HL-60 (cell line): ENCODE results near the gene CALHM5.

Source experiments
- DNase-seq, 2 experiments: peaks; one replicate each; pipeline ENCODE4 v3.0.0-alpha.2; 2010 to 2020; ENCODE audit warnings: low read depth in 1 of 2, low spot score in 1 of 2
- H3K27ac ChIP-seq: fragments of 250-450 bp; sonication (Bioruptor Pico); replicated peaks from 2 replicates; pipeline ENCODE4 v1.5.1; 2020; ENCODE audit warnings: mild to moderate bottlenecking, moderate library complexity
- H3K27me3 ChIP-seq: fragments of 250-450 bp; sonication (Bioruptor Pico); 2 replicates; pipeline ENCODE4 v1.5.1; 2021; ENCODE audit warnings: mild to moderate bottlenecking, moderate library complexity; ENCODE audit not compliant: insufficient read depth, poor library complexity, severe bottlenecking
- H3K4me3 ChIP-seq: replicated peaks from 2 replicates; pipeline ENCODE4 v1.5.1; 2011; ENCODE audit warnings: mild to moderate bottlenecking, control low read depth, low read length; ENCODE audit not compliant: insufficient read depth
- GABPA ChIP-seq: IDR thresholded peaks from 2 replicates; pipeline ENCODE4 v1.6.1; 2012; ENCODE audit warnings: low read depth
- POLR2AphosphoS5 ChIP-seq: IDR thresholded peaks from 2 replicates; pipeline ENCODE4 v1.6.1; 2012; ENCODE audit warnings: low read depth
- REST ChIP-seq: IDR thresholded peaks from 2 replicates; pipeline ENCODE4 v1.6.1; 2012; ENCODE audit warnings: low read depth; ENCODE audit not compliant: insufficient replicate concordance
- SPI1 ChIP-seq: IDR thresholded peaks from 2 replicates; pipeline ENCODE4 v1.6.1; 2012; ENCODE audit warnings: low read depth, mild to moderate bottlenecking, borderline replicate concordance
- TF ChIP-seq, protein P1 (sequence below): IDR thresholded peaks from one replicate; pipeline ENCODE4 v1.5.1; 2011; ENCODE audit warnings: low read length, control low read depth, inconsistent platforms; ENCODE audit not compliant: insufficient read depth

CALHM5 gene

DNA sequence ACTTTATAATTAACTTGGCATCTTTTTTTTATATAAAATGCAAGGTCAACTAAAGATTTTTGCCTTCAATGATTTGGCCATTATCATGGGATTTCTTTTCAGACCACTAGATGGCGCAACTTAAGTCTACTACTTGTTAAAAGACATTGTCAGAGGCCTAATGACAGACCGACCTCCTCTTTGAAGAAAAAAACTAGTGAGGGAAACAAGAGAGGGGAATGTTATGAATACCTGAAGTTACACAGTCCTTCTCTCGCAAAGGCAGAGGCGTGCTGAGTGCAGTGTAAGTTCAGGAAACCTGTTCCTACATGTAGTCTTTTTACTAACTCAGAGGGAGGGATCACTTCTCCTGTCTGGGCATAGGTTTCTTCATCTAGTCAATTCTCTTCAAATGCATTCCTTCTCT is 24.8 kb downstream of the CALHM5 start:
- Histone ChIP-seq H3K27ac (no peak overlapping the region), H3K4me3 (no peak overlapping the region), H3K27me3 (no peaks in the 10 kb centered on the region)
- TF ChIP-seq GABPA (no peak), POLR2AphosphoS5 (no peak), REST (no peak), SPI1 (no peak)
- TF ChIP-seq, protein P1, sequence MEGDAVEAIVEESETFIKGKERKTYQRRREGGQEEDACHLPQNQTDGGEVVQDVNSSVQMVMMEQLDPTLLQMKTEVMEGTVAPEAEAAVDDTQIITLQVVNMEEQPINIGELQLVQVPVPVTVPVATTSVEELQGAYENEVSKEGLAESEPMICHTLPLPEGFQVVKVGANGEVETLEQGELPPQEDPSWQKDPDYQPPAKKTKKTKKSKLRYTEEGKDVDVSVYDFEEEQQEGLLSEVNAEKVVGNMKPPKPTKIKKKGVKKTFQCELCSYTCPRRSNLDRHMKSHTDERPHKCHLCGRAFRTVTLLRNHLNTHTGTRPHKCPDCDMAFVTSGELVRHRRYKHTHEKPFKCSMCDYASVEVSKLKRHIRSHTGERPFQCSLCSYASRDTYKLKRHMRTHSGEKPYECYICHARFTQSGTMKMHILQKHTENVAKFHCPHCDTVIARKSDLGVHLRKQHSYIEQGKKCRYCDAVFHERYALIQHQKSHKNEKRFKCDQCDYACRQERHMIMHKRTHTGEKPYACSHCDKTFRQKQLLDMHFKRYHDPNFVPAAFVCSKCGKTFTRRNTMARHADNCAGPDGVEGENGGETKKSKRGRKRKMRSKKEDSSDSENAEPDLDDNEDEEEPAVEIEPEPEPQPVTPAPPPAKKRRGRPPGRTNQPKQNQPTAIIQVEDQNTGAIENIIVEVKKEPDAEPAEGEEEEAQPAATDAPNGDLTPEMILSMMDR = peak; percentile 52
- peak; percentile 17 to 55 for DNase-seq

GRCh38 chr6:116542426-116542825 is 31.0 kb downstream of the CALHM5 start:
- no peak for DNase-seq
- TF ChIP-seq SPI1 = no peak
- TF ChIP-seq, protein P1 = no peak
- TF ChIP-seq POLR2AphosphoS5 = no peak
- no peak for TF ChIP-seq GABPA
- TF ChIP-seq REST = no peak
- no peak overlapping the region for H3K27ac ChIP-seq
- no peaks in the 10 kb centered on the region for H3K27me3 ChIP-seq
- H3K4me3 ChIP-seq = no peak overlapping the region

DNA sequence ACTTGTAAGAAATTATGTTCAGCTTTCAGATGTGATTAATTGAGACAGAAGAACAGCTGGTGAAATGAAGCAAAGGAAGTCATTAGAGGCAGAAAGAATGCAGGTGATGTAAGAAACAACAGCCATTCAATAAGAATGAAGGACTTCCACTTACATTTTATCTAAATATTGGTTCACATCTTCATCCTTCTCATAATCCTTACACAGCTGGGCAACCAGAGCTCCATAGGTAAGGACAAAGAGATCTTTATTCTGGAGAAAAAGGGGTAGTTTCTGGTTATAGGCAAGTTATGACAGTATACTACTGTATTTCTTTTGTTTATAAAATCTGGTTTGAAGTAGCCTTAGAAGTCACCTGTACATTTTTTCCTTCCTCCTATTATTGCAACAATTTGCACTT is 31.7 kb downstream of the CALHM5 start:
- H3K27me3 ChIP-seq = no peaks in the 10 kb centered on the region
- H3K27ac ChIP-seq = no peak overlapping the region
- H3K4me3 ChIP-seq = no peak overlapping the region
- no peak for DNase-seq
- TF ChIP-seq GABPA = no peak
- no peak for TF ChIP-seq POLR2AphosphoS5
- TF ChIP-seq, protein P1 = no peak
- TF ChIP-seq REST = no peak
- no peak for TF ChIP-seq SPI1
